Colonic mucosa (tissue), 4 donors: ENCODE results near the gene PSD4. TPM values are rescaled to one million over a fixed set of nuclear protein-coding genes. Genes with fewer than 3 reads are reported as not detected.

Source experiments
- DNase-seq: peaks from one replicate; pipeline ENCODE4 v3.0.0-alpha.2; 2020
- H3K27ac ChIP-seq: fragments of 200-600 bp; one replicate; pipeline ENCODE4 v1.8.0; 2021
- H3K27me3 ChIP-seq: fragments of 200-600 bp; one replicate; pipeline ENCODE4 v1.8.0; 2021
- H3K36me3 ChIP-seq: fragments of 200-600 bp; one replicate; pipeline ENCODE4 v1.8.0; 2021
- H3K4me1 ChIP-seq: fragments of 200-600 bp; one replicate; pipeline ENCODE4 v1.8.0; 2021; ENCODE audit warnings: mild to moderate bottlenecking
- H3K4me3 ChIP-seq: fragments of 200-600 bp; one replicate; pipeline ENCODE4 v1.8.0; 2021
- H3K9ac ChIP-seq, 2 donors: one replicate each; pipeline ENCODE4 v1.7.0; 2013; ENCODE audit warnings: control low read depth in 2 of 2, low read depth in 2 of 2, low read length in 2 of 2
- H3K9me3 ChIP-seq: fragments of 200-600 bp; one replicate; pipeline ENCODE4 v1.8.0; 2021
- CTCF ChIP-seq: fragments of 200-600 bp; IDR thresholded peaks from one replicate; pipeline ENCODE4 v1.8.0; 2022; ENCODE audit warnings: antibody characterized with exemption, mild to moderate bottlenecking
- intact Hi-C: fragments of 100-400 bp; cut with DNase I; formaldehyde crosslinking; loops from one replicate; pipeline ENCODE4 v1.14.1; 2022
- total RNA-seq, 2 donors: library from RNA; stranded (reverse); fragmentation: NEBNext Ultra II Directional in 1 of 2; extraction: Animal tissue kit (Norgen Biotek cat#: 25700) in 1 of 2; gene quantifications; one replicate each; pipeline ENCODE4 v1.2.1, GENCODE V29; 2021
- donor health status: healthy.
- donor health status: DM: no; HTN: no; CAD: no.
- donor health status: DM: no; HTN: no; CAD: no.

Gene PSD4
- total RNA-seq, 2 donors from 2014 or later: 36.5 to 50.6 TPM

- no peak overlapping the region for H3K9ac ChIP-seq
- intact Hi-C loops: loop anchor here (10.0 kb wide), 1 partner anchor 49 kb away; no protein-coding TSS in a partner anchor
- no peak overlapping the region for H3K4me3 ChIP-seq
- H3K27ac ChIP-seq: no peak overlapping the region
- DNase-seq: no peak
- no peaks in the 10 kb centered on the region for H3K36me3 ChIP-seq
- no peak for TF ChIP-seq CTCF
- no peaks in the 10 kb centered on the region for H3K9me3 ChIP-seq
- no peaks in the 10 kb centered on the region for H3K4me1 ChIP-seq
- H3K27me3 ChIP-seq: no peaks in the 10 kb centered on the region
Measured at GRCh38 chr2:113133704-113134598, 39.8 kb upstream of the PSD4 start.

GRCh38 chr2:113134717-113135116 lies 39.1 kb upstream of the PSD4 start:
- intact Hi-C loops: loop anchor here (5.0 to 10.0 kb wide), 2 partner anchors 50 to 238 kb away; no protein-coding TSS in a partner anchor
- no peak for TF ChIP-seq CTCF
- Histone ChIP-seq H3K27ac (no peak overlapping the region), H3K4me3 (no peak overlapping the region), H3K9me3 (no peaks in the 10 kb centered on the region), H3K9ac (no peak overlapping the region), H3K36me3 (no peaks in the 10 kb centered on the region), H3K27me3 (no peaks in the 10 kb centered on the region), H3K4me1 (no peaks in the 10 kb centered on the region)
- no peak for DNase-seq

- no peak overlapping the region for H3K9ac ChIP-seq
- no peaks in the 10 kb centered on the region for H3K36me3 ChIP-seq
- no peaks in the 10 kb centered on the region for H3K27me3 ChIP-seq
- H3K4me1 ChIP-seq: no peaks in the 10 kb centered on the region
- no peak overlapping the region for H3K27ac ChIP-seq
- intact Hi-C loops: loop anchor here (5.0 to 10.0 kb wide), 2 partner anchors 51 to 237 kb away; no protein-coding TSS in a partner anchor
- DNase-seq: no peak
- TF ChIP-seq CTCF: no peak
- H3K4me3 ChIP-seq: no peak overlapping the region
- no peaks in the 10 kb centered on the region for H3K9me3 ChIP-seq
Measured at GRCh38 chr2:113135317-113135716, 38.5 kb upstream of the PSD4 start.

GRCh38 chr2:113136828-113137775 lies 36.7 kb upstream of the PSD4 start:
- H3K4me3 ChIP-seq: no peak overlapping the region
- no peak overlapping the region for H3K9ac ChIP-seq
- intact Hi-C loops: loop anchor here (5.0 to 10.0 kb wide), 2 partner anchors 52 to 235 kb away; no protein-coding TSS in a partner anchor
- H3K9me3 ChIP-seq: no peaks in the 10 kb centered on the region
- no peaks in the 10 kb centered on the region for H3K36me3 ChIP-seq
- H3K27me3 ChIP-seq: no peaks in the 10 kb centered on the region
- peak; percentile 61 for TF ChIP-seq CTCF
- no peaks in the 10 kb centered on the region for H3K4me1 ChIP-seq
- DNase-seq: peak; percentile 54
- H3K27ac ChIP-seq: no peak overlapping the region

- Histone ChIP-seq H3K4me3 (no peak overlapping the region), H3K4me1 (no peaks in the 10 kb centered on the region), H3K36me3 (no peaks in the 10 kb centered on the region), H3K27me3 (no peaks in the 10 kb centered on the region), H3K9ac (no peak overlapping the region), H3K27ac (no peak overlapping the region), H3K9me3 (no peaks in the 10 kb centered on the region)
- intact Hi-C loops: loop anchor here (2.0 to 10.0 kb wide), 3 partner anchors 53 to 234 kb away; no protein-coding TSS in a partner anchor
- no peak for TF ChIP-seq CTCF
- DNase-seq: no peak
Measured at GRCh38 chr2:113137827-113138226, 35.9 kb upstream of the PSD4 start.
